ENCODE measurements around the gene PSMA8.
"Not testable (repeated sequence)": the region's sequence is repeated elsewhere in the genome, so short reads cannot be mapped to it uniquely, and the experiment has no call there.

PSMA8 gene

GRCh38 chr18:26176134-26176533, 42.5 kb downstream of the PSMA8 start:
- no peak for DNase-seq

- DNase-seq, result no peak
Observed at GRCh38 chr18:26181343-26181826, 47.7 kb downstream of the PSMA8 start.

- no peak for DNase-seq
Observed at GRCh38 chr18:26183395-26184112, 49.9 kb downstream of the PSMA8 start.

- DNase-seq, result no peak
Observed at GRCh38 chr18:26185267-26185666, 51.6 kb downstream of the PSMA8 start.

- no peak for DNase-seq
Observed at GRCh38 chr18:26190506-26190905, 56.8 kb downstream of the PSMA8 start.

GRCh38 chr18:26192233-26192632, 58.6 kb downstream of the PSMA8 start:
- DNase-seq, result no peak

GRCh38 chr18:26196605-26197004, 62.9 kb downstream of the PSMA8 start:
- no peak for DNase-seq

- not testable (repeated sequence) for DNase-seq
Observed at GRCh38 chr18:26202001-26202400, 68.3 kb downstream of the PSMA8 start.

- DNase-seq, result no peak
Observed at GRCh38 chr18:26205318-26205717, 71.6 kb downstream of the PSMA8 start.

GRCh38 chr18:26206488-26206887, 72.8 kb downstream of the PSMA8 start:
- no peak for DNase-seq

GRCh38 chr18:26207937-26208336, 74.3 kb downstream of the PSMA8 start:
- no peak for DNase-seq

- DNase-seq, result no peak
Observed at GRCh38 chr18:26208977-26209376, 75.3 kb downstream of the PSMA8 start.

- DNase-seq, result no peak
Observed at GRCh38 chr18:26210147-26210546, 76.5 kb downstream of the PSMA8 start.

- no peak for DNase-seq
Observed at GRCh38 chr18:26215247-26215970, 81.7 kb downstream of the PSMA8 start.

GRCh38 chr18:26225022-26225693, 91.5 kb downstream of the PSMA8 start:
- no peak for DNase-seq

- no peak for DNase-seq
Observed at GRCh38 chr18:26225915-26226228, 92.2 kb downstream of the PSMA8 start.

GRCh38 chr18:26226229-26227050, 92.8 kb downstream of the PSMA8 start, which contains the start of gene TAF4B:
TAF4B (plus strand) TSS chr18:26226445; CDS start chr18:26226934, 489 bp downstream.
- no peak for DNase-seq

GRCh38 chr18:26227051-26227670, 93.5 kb downstream of the PSMA8 start:
- no peak for DNase-seq

GRCh38 chr18:26228562-26229260, 95.0 kb downstream of the PSMA8 start:
- DNase-seq, result no peak

- DNase-seq, result no peak
Observed at GRCh38 chr18:26230497-26230896, 96.8 kb downstream of the PSMA8 start.

GRCh38 chr18:26233208-26233607, 99.5 kb downstream of the PSMA8 start:
- DNase-seq, result no peak

- DNase-seq, result not testable (repeated sequence)
Observed at GRCh38 chr18:26237363-26237762, 103.7 kb downstream of the PSMA8 start.

Data from NCI-H1436 treated with DMSO at 0.1 percent for 48 hours (cell line).